Measurements from ENCODE around the gene LRRN4. TPM values are rescaled to one million over a fixed set of nuclear protein-coding genes. Genes with fewer than 3 reads are reported as not detected.
A peak's percentile ranks its signal among the peaks of the same experiment; 100 is the strongest.
"Not testable (repeated sequence)": the region's sequence is repeated elsewhere in the genome, so short reads cannot be mapped to it uniquely, and the experiment has no call there.

The LRRN4 gene
- total RNA-seq, 1 donor from 2014 or later: 0.13 TPM

DNA sequence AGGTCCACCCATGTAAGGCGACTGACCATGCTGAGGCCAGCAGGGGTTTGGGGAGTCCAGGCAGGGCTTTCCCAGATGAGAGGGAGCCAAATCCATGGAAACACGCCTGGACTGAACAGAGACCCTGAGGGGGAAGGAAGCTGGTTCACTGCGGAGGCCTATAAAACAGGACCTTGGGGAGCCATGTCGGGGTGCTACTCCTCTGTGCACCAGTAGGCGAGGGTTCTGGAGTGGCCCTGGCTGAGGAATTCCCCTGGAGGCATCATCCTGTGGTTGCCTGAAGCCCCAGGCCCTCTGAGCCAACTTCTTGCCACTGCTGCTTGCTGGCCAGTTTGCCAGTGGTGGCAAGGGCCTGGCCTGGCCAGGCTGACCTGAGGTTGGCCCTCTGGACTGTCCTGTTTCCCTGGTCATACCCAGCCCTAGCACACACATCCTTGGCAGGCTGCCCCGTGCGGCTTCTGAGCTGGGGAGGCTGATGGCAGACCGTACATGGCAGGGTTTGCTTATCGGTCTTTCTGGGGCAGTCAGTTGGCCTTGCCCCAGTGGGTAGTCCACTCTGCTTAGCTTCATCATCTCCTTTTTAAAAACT is 2.2 kb upstream of the LRRN4 start:
- no peak overlapping the region for H3K4me3 Mint-ChIP-seq (ENCODE audit: unreplicated experiment)
- H3K4me1 Mint-ChIP-seq (ENCODE audit: unreplicated experiment): peaks cover 9% of the 10 kb centered on the region
- peaks cover 15% of the 10 kb centered on the region for H3K27me3 Mint-ChIP-seq (ENCODE audit: unreplicated experiment)

DNA sequence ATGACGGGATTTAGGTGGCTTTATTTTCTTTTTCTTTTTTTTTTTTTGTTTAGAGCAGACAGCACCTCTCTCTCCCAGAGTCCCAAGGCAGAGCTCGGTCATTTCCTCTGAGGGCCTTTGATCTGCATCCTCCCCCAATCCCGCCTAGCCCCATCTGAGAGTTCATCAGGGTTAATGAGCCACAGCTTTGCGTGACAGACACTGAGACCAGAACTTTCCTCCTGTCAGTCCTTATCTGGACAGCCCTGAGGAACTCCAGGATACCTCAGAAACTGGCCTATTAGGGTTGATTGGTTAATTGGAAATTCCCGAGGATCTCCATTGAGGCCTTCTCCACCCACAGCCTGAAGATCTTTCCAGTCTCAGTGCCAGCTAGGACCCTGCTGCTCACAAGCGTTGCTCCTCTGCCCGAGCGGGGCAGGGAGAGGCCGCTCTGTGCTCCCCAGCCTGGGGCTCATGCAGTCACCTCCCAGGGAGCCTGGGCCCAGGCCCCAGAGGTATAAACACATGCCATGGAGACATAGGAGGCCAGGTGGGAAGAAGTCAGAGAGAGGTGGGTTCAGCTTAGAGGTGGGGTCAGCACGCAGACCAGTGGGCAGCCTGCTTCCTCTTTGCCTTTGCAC is 1.4 kb upstream of the LRRN4 start:
- Mint-ChIP-seq H3K27ac (ENCODE audit: unreplicated experiment) (no peak overlapping the region), H3K9me3 (ENCODE audit: unreplicated experiment) (no peaks in the 10 kb centered on the region), H3K4me3 (ENCODE audit: unreplicated experiment) (no peak overlapping the region), H3K36me3 (ENCODE audit: low read depth, unreplicated experiment) (peaks cover 4% of the 10 kb centered on the region), H3K27me3 (ENCODE audit: unreplicated experiment) (peaks cover 23% of the 10 kb centered on the region), H3K4me1 (ENCODE audit: unreplicated experiment) (peaks cover 9% of the 10 kb centered on the region)
- DNase-seq (ENCODE audit: low spot score): no peak
- TF ChIP-seq, protein P1, sequence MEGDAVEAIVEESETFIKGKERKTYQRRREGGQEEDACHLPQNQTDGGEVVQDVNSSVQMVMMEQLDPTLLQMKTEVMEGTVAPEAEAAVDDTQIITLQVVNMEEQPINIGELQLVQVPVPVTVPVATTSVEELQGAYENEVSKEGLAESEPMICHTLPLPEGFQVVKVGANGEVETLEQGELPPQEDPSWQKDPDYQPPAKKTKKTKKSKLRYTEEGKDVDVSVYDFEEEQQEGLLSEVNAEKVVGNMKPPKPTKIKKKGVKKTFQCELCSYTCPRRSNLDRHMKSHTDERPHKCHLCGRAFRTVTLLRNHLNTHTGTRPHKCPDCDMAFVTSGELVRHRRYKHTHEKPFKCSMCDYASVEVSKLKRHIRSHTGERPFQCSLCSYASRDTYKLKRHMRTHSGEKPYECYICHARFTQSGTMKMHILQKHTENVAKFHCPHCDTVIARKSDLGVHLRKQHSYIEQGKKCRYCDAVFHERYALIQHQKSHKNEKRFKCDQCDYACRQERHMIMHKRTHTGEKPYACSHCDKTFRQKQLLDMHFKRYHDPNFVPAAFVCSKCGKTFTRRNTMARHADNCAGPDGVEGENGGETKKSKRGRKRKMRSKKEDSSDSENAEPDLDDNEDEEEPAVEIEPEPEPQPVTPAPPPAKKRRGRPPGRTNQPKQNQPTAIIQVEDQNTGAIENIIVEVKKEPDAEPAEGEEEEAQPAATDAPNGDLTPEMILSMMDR (IDR thresholded peaks at IDR 0.05; ENCODE audit: unreplicated experiment): no peak

More for the DNA sequence above, 2.2 kb upstream of the LRRN4 start:
- H3K36me3 Mint-ChIP-seq (ENCODE audit: low read depth, unreplicated experiment): peaks cover 4% of the 10 kb centered on the region
- TF ChIP-seq, protein P1 (IDR thresholded peaks at IDR 0.05; ENCODE audit: unreplicated experiment): no peak
- no peak overlapping the region for H3K27ac Mint-ChIP-seq (ENCODE audit: unreplicated experiment)
- no peaks in the 10 kb centered on the region for H3K9me3 Mint-ChIP-seq (ENCODE audit: unreplicated experiment)
- DNase-seq (ENCODE audit: low spot score): no peak

DNA sequence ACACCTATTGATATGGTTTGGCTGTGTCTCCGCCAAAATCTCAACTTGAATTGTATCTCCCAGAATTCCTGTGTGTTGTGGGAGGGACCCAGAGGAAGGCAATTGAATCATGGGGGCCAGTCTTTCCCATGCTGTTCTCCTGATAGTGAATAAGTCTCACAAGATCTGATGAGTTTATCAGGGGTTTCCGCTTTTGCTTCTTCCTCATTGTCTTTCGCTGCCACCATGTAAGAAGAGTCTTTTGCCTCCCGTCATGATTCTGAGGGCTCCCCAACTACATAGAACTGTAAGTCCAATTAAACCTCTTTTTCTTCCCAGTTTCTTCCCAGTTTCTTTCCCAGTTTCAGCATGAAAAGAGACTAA is 810 bp upstream of the LRRN4 start:
- peaks cover 23% of the 10 kb centered on the region for H3K27me3 Mint-ChIP-seq (ENCODE audit: unreplicated experiment)
- H3K27ac Mint-ChIP-seq (ENCODE audit: unreplicated experiment); H3K9me3 Mint-ChIP-seq (ENCODE audit: unreplicated experiment); DNase-seq (ENCODE audit: low spot score); H3K4me1 Mint-ChIP-seq (ENCODE audit: unreplicated experiment); H3K36me3 Mint-ChIP-seq (ENCODE audit: low read depth, unreplicated experiment); H3K4me3 Mint-ChIP-seq (ENCODE audit: unreplicated experiment): not testable (repeated sequence)

DNA sequence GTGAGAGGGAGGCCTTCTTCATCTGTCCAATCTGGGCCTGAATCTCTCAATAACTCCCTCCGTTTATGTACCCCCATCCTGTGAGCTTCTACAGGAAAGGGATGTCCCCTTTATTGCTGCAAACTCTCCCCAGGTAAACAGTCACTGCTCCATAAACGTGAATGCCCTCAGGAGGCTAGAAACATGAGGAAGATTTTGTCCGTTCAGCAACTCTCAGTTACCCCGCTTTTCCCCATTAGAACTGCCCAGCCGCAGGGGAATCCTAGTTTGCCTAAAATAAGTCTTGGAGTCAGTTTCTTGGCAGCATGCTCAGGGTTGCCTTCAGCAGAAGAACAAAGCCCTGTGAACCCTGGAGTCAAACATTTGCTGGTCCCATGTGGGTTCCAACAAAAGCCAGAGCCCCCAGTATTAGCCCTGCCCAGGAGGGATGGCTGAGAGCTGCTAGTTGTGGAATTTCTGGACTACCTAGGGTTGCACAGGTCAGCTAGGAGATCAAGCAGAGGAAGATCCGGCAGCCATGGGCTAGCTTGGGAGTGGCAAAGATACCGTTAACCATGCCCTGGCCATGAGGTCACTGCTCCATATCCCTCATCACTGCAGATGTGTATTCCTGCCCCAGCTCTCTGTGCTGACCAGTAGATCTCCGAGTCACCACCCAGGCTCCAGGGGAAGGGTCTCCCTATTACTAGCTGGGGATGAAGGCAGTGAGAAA is 640 bp downstream of the LRRN4 start:
- Mint-ChIP-seq H3K36me3 (ENCODE audit: low read depth, unreplicated experiment) (peaks cover 7% of the 10 kb centered on the region), H3K27me3 (ENCODE audit: unreplicated experiment) (peaks cover 23% of the 10 kb centered on the region), H3K4me3 (ENCODE audit: unreplicated experiment) (peak overlapping the region; percentile 85), H3K4me1 (ENCODE audit: unreplicated experiment) (peaks cover 9% of the 10 kb centered on the region), H3K9me3 (ENCODE audit: unreplicated experiment) (no peaks in the 10 kb centered on the region), H3K27ac (ENCODE audit: unreplicated experiment) (no peak overlapping the region)
- no peak for DNase-seq (ENCODE audit: low spot score)
- TF ChIP-seq, protein P1 (IDR thresholded peaks at IDR 0.05; ENCODE audit: unreplicated experiment): no peak

DNA sequence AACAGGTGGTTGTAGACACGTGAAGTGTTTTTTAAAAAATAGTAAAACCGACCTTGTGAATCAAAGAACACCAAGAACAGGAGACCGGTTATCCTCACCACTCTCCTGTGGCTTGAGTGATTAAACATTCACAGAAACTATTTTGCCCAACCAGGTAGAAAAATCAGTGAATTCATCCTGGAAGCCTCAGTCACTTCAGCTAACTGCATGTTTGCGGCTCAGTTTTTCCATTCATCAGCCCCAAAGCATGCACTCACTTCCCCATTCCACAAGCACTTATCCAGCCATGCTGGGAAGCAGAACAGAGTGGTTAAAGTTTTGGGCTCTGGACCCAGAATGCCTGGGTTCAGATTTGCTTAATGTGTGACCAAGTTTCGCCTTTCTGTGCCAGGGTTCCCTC is 2.4 kb downstream of the LRRN4 start:
- Mint-ChIP-seq H3K4me1 (ENCODE audit: unreplicated experiment) (peaks cover 18% of the 10 kb centered on the region), H3K27me3 (ENCODE audit: unreplicated experiment) (peaks cover 26% of the 10 kb centered on the region), H3K4me3 (ENCODE audit: unreplicated experiment) (no peak overlapping the region), H3K9me3 (ENCODE audit: unreplicated experiment) (no peaks in the 10 kb centered on the region), H3K36me3 (ENCODE audit: low read depth, unreplicated experiment) (peaks cover 7% of the 10 kb centered on the region), H3K27ac (ENCODE audit: unreplicated experiment) (no peak overlapping the region)
- TF ChIP-seq, protein P1 (IDR thresholded peaks at IDR 0.05; ENCODE audit: unreplicated experiment): no peak
- no peak for DNase-seq (ENCODE audit: low spot score)
